GM18868 (cell line): Measurements from ENCODE around the gene USP5.

Experiments used
- ATAC-seq: cut with Tn5 transposase; IDR thresholded peaks from one replicate; pipeline ENCODE4 v1.9.1; 2021; ENCODE audit warnings: mild to moderate bottlenecking, moderate library complexity; ENCODE audit not compliant: unreplicated experiment

USP5 gene

GRCh38 chr12:6826125-6826733 lies 25.7 kb upstream of the USP5 start:
- no peak for ATAC-seq

- ATAC-seq = no peak
Measured at GRCh38 chr12:6826734-6827436, 25.1 kb upstream of the USP5 start.

GRCh38 chr12:6827437-6827911 lies 24.5 kb upstream of the USP5 start:
- ATAC-seq = no peak

DNA sequence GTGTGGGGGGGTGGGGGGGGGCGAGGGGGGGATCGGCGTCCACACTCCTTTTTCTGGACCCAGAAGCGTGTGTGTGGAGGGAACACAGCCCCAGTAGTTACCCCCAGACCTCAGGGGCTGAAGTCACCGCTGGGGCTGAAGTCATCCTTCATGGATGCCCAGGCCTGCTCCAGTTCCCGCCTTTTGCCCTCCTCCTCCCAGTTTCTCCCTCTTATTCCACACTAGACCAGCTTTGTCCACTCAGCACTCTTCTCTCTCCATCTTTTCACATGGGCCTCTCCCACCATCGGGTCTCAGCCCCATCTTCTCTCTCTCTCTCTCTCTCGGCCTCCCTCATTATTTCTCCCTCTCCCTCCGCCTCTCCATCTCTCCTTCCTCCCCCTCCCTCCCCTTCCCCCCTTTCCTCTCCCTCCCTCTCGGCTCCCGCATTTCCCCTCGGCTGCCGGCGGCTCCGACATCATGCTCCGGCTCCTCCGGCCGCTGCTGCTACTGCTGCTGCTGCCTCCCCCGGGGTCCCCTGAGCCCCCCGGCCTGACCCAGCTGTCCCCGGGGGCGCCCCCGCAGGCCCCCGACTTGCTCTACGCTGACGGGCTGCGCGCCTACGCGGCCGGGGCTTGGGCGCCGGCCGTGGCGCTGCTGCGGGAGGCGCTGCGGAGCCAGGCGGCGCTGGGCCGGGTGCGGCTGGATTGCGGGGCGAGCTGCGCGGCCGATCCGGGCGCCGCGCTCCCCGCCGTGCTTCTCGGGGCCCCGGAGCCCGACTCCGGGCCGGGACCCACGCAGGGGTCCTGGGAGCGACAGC lies 23.8 kb upstream of the USP5 start, which contains the start of gene P3H3:
Gene P3H3 (plus strand): TSS at position 426 of the 799 bp plus-strand sequence. CDS start 34 bp downstream, at position 460.
- ATAC-seq = no peak

DNA sequence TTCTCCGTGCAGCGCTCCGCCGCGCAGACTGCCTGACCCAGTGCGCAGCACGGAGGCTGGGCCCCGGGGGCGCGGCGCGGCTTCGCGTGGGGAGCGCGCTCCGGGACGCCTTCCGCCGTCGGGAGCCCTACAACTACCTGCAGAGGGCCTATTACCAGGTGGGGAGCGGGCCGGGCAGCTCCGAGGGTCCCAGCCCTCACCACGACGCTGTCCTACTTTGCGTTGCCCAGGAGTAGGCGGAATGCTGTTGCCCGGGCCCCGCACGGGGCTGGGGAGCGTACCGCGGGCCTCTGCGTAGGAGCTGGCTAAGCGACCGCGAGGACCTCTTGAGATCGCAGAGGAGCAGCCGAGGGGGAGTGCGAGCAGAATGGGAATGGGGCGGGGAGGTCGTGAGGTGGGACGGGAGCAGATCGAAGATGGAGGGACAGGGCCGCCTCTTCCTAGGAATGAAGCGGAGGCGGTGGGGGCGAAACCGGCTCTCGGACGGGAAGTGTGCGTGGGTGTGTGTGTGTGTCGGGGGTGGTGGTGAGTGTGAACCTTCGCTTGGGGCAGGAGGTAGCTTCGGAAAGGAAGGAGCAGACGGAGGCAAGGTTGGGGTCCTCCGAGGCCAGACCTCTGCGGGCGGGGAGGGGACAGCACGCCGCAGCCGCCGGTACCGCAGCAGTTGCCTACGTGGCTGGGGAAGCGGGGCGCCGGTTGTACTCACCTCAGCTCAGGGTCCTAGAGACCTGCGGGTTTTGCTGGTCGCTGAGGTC lies 23.0 kb upstream of the USP5 start:
- ATAC-seq = no peak

GRCh38 chr12:6829536-6830220 lies 22.3 kb upstream of the USP5 start:
- ATAC-seq = no peak

DNA sequence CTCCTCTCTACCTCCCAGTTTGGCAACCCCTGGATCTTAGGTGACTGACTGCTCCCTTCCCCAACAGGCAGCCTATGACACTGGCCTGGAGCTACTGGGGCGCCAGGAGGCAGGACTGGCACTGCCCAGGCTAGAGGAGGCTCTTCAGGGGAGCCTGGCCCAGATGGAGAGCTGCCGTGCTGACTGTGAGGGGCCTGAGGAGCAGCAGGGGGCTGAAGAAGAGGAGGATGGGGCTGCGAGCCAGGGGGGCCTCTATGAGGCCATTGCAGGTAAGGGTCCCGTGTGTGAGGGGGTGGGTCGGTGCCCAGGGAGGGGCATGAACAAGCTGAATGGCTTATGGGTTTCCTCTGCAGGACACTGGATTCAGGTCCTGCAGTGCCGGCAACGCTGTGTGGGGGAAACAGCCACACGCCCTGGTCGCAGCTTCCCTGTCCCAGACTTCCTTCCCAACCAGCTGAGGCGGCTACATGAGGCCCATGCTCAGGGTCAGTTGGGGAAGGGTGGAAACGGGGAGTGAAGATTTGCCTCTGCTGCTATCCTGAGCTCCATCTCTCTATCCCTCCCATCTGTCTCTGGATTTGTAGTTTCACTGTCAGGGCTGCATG lies 21.6 kb upstream of the USP5 start:
- ATAC-seq = no peak

DNA sequence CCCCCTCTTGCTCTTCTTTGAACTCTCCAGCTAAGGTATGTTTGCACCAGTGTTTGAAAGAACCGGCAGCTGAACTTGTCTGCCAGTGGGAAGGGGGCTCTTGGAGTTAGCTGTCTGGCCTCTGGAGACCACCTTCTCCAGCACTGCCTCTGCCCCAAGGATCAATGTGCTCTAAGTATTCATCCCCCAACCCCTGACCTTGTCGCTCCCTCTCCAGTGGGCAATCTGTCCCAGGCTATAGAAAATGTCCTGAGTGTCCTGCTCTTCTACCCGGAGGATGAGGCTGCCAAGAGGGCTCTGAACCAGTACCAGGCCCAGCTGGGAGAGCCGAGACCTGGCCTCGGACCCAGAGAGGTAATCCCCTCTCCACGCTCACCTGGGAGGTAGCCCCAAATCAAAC lies 21.0 kb upstream of the USP5 start:
- ATAC-seq = no peak

- ATAC-seq = no peak
Measured at GRCh38 chr12:6831450-6831995, 20.4 kb upstream of the USP5 start.

DNA sequence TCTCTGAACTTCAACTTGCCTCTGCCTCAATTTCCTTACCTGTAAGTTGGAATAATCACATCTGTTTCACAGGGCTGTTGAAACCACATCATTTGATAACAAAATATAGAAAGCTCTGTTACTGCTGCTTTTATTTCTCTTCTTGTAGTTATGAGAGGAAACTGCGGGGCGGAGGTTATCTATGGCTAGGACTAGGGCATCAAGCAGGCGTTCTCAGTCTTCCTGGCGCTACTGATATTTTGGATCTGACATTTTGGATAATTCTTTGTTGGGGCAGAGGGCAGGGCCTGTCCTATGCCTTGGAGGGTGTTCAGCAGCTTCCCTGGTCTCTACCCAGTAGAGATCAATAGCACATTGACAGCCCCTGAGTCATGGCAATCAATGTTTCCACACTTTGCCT lies 19.8 kb upstream of the USP5 start:
- ATAC-seq = no peak

GRCh38 chr12:6833189-6833890 lies 18.6 kb upstream of the USP5 start:
- ATAC-seq = no peak

GRCh38 chr12:6834254-6834653 lies 17.7 kb upstream of the USP5 start:
- ATAC-seq = no peak

DNA sequence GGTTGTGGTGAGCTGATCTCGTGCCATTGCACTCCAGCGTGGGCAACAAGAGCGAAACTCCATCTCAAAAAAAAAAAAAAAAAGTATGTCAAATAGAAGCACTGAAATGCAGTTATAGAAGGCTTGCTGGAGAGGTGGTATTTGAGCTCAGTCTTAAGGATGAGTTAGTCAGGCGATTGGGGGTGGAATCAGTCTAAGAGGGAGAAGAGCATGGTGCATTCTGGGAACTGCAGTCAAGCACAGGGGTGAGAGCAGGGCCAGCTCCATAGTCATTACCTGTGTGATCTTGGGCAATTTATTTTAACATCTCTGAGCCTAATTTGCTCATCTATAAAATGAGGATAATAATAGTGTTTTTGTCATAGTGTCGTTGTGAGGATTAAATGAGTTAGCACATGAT lies 17.1 kb upstream of the USP5 start:
- no peak for ATAC-seq

GRCh38 chr12:6836851-6837250 lies 15.1 kb upstream of the USP5 start:
- no peak for ATAC-seq

- no peak for ATAC-seq
Measured at GRCh38 chr12:6837370-6838060, 14.4 kb upstream of the USP5 start.

DNA sequence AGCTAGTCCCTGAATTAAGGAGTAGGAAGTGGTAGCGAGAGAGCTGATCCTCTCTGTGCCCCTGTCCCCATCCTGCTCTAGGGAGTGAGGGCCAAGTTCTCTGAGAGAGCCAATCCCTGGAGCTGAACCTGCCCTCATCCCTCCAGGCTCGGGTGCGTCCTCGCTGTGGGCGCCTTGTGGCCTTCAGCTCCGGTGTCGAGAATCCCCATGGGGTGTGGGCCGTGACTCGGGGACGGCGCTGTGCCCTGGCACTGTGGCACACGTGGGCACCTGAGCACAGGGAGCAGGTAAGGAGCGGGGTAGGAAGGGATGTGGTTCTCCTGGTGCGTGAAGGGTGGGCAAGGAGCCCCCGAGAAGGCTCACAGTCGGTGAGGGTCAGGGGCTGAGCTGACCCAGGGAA lies 13.1 kb upstream of the USP5 start:
- ATAC-seq = no peak

DNA sequence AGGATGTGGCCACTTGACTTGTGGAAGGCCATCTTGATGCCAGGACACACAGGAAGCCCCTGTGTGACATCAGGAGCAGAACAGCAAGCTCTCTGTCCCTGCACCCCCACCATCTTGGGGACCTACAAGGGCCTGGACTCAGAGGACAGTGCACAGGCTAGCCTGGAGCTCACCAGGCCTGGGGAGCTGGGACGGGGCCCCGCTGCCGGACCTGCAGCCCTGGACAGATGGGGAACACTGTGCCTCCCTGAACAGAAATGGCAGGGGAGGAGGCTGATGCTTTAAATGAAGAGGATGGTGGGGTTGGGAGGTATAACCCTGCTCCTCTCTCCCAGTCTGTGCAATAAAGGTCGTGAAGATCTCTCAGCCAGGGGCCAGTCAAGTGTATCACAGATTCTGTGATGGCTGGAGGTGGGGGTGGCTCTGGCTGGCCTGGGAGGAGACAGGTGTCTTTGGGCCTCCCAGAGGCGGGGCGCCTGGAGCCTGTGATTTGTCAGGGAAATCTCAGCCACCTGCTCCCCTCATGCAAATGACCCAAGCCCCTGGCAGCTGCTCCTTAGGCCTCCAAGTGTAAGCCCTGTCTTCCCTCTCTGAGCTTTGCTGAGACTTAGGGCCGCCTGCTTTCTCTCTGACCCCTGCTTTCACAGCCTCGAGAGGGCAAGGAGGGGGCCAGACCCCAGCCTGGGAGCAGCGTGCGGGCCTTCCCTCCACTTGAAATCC lies 12.3 kb upstream of the USP5 start:
- ATAC-seq = no peak

DNA sequence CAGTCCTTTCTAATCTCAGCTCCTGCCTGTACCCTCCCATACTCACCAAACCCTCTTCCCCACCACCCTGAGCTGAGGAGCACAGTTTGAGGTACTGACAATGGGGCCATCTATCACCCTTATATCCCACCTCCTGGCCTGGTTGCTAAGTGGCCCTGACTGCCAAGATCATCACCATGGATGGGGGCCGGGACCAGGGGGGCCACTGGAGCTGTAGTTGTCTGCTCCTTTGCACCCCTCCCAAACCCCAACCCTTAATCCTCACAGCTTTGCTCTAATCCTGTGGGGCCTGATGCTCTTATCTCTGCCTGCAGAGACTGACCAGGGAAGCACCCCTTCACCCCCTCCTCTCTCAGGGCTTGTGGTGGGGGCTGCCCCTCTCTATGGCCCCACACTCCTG lies 11.6 kb upstream of the USP5 start:
- ATAC-seq = no peak
